DND-41 (cell line): ENCODE measurements around the gene DIP2B.

Experiments
- ATAC-seq: fragments of 200-7000 bp; cut with Tn5 transposase; 3 replicates; pipeline ENCODE4 v1.9.1; 2021; ENCODE audit warnings: low read depth; ENCODE audit not compliant: insufficient read depth
- DNase-seq: peaks from one replicate; pipeline ENCODE4 v3.0.0-alpha.2; 2020
- H2AFZ ChIP-seq: 2 replicates; pipeline ENCODE4 v1.6.0; 2012; ENCODE audit warnings: low read depth, low read length
- H3K27ac ChIP-seq: 2 replicates; pipeline ENCODE4 v1.5.1; 2012; ENCODE audit warnings: low read length, inconsistent platforms
- H3K27me3 ChIP-seq: fragments of 200-600 bp; sonication (generic); 2 replicates; pipeline ENCODE4 v1.6.0; 2012; ENCODE audit warnings: low read length, mild to moderate bottlenecking, inconsistent platforms; ENCODE audit not compliant: insufficient read depth, poor library complexity
- H3K36me3 ChIP-seq: 2 replicates; pipeline ENCODE4 v1.5.1; 2012; ENCODE audit warnings: low read length, inconsistent platforms; ENCODE audit not compliant: insufficient read depth
- H3K4me1 ChIP-seq: 2 replicates; pipeline ENCODE4 v1.5.1; 2012; ENCODE audit warnings: mild to moderate bottlenecking, low read length; ENCODE audit not compliant: insufficient read depth
- H3K4me2 ChIP-seq: 2 replicates; pipeline ENCODE4 v1.6.0; 2012; ENCODE audit warnings: mild to moderate bottlenecking, moderate library complexity, low read length, inconsistent platforms; ENCODE audit not compliant: insufficient read depth
- H3K4me3 ChIP-seq, 2 experiments: fragments of 200-600 bp in 1 of 2; shearing (Covaris generic) in 1 of 2; 2 replicates each; pipeline ENCODE4 v1.5.1; 2012 to 2016; ENCODE audit warnings: inconsistent platforms in 2 of 2, low read length in 2 of 2, mild to moderate bottlenecking in 2 of 2, low read depth in 1 of 2, moderate library complexity in 1 of 2
- H3K79me2 ChIP-seq: 2 replicates; pipeline ENCODE4 v1.6.0; 2012; ENCODE audit warnings: low read length, inconsistent platforms; ENCODE audit not compliant: insufficient read depth
- H3K9ac ChIP-seq: 2 replicates; pipeline ENCODE4 v1.6.0; 2012; ENCODE audit warnings: low read depth, mild to moderate bottlenecking, inconsistent platforms, low read length, moderate library complexity
- H3K9me3 ChIP-seq: 2 replicates; pipeline ENCODE4 v1.5.1; 2012; ENCODE audit warnings: low read length, moderate library complexity, mild to moderate bottlenecking, inconsistent platforms; ENCODE audit not compliant: insufficient read depth, severe bottlenecking
- H4K20me1 ChIP-seq: 2 replicates; pipeline ENCODE4 v1.6.0; 2012; ENCODE audit warnings: low read length; ENCODE audit not compliant: insufficient read depth
- CTCF ChIP-seq: IDR thresholded peaks from 2 replicates; pipeline ENCODE4 v1.5.1; 2012; ENCODE audit warnings: borderline replicate concordance, low read length, moderate library complexity, mild to moderate bottlenecking; ENCODE audit not compliant: poor library complexity, severe bottlenecking; ENCODE audit errors: extremely low read depth
- EZH2 ChIP-seq: IDR thresholded peaks from 3 replicates; pipeline ENCODE4 v1.6.1; 2012; ENCODE audit warnings: borderline replicate concordance, low read depth, mild to moderate bottlenecking, moderate library complexity, low read length, inconsistent platforms; ENCODE audit not compliant: severe bottlenecking

DIP2B gene

GRCh38 chr12:50551866-50552265, 47.1 kb downstream of the DIP2B start:
- TF ChIP-seq EZH2 (no peak), CTCF (no peak)
- H3K9me3 ChIP-seq = no peaks in the 10 kb centered on the region
- peaks cover 9% of the 10 kb centered on the region; the same call in 1 of the 2 replicates for H4K20me1 ChIP-seq
- no peak overlapping the region for H3K4me3 ChIP-seq
- H3K36me3 ChIP-seq = no peaks in the 10 kb centered on the region
- no peaks in the 10 kb centered on the region for H3K27me3 ChIP-seq
- no peak overlapping the region for H3K9ac ChIP-seq
- H3K79me2 ChIP-seq = peaks cover 80% of the 10 kb centered on the region
- H3K4me1 ChIP-seq = no peaks in the 10 kb centered on the region
- DNase-seq (no peak), ATAC-seq (no peak)
- H3K4me2 ChIP-seq = no peak overlapping the region
- H3K27ac ChIP-seq = no peak overlapping the region
- no peak overlapping the region for H2AFZ ChIP-seq

GRCh38 chr12:50554651-50555050, 49.9 kb downstream of the DIP2B start:
- Histone ChIP-seq H3K27ac (no peak overlapping the region), H3K9me3 (no peaks in the 10 kb centered on the region), H3K9ac (no peak overlapping the region), H3K4me3 (no peak overlapping the region), H3K36me3 (no peaks in the 10 kb centered on the region), H4K20me1 (peaks cover 13% of the 10 kb centered on the region; the same call in 1 of the 2 replicates), H2AFZ (no peak overlapping the region), H3K4me1 (no peaks in the 10 kb centered on the region), H3K79me2 (peaks cover 79% of the 10 kb centered on the region), H3K4me2 (no peak overlapping the region), H3K27me3 (no peaks in the 10 kb centered on the region)
- DNase-seq (no peak), ATAC-seq (no peak)
- TF ChIP-seq EZH2 (no peak), CTCF (no peak)

GRCh38 chr12:50555471-50555885, 50.7 kb downstream of the DIP2B start:
- Histone ChIP-seq H3K27me3 (no peaks in the 10 kb centered on the region), H3K27ac (no peak overlapping the region), H3K4me2 (no peak overlapping the region), H4K20me1 (peaks cover 13% of the 10 kb centered on the region; the same call in 1 of the 2 replicates), H2AFZ (no peak overlapping the region), H3K9ac (no peak overlapping the region), H3K36me3 (no peaks in the 10 kb centered on the region), H3K9me3 (no peaks in the 10 kb centered on the region), H3K4me1 (no peaks in the 10 kb centered on the region), H3K4me3 (no peak overlapping the region), H3K79me2 (peaks cover 75% of the 10 kb centered on the region)
- ATAC-seq = no peak
- TF ChIP-seq EZH2 = no peak
- no peak for TF ChIP-seq CTCF
- no peak for DNase-seq

GRCh38 chr12:50556273-50556672, 51.5 kb downstream of the DIP2B start:
- no peak for ATAC-seq

More at GRCh38 chr12:50556273-50556672, 51.5 kb downstream of the DIP2B start:
- H3K9ac ChIP-seq = no peak overlapping the region
- no peak for TF ChIP-seq CTCF
- no peak for TF ChIP-seq EZH2
- no peak overlapping the region for H2AFZ ChIP-seq
- no peaks in the 10 kb centered on the region for H3K27me3 ChIP-seq
- no peaks in the 10 kb centered on the region for H3K9me3 ChIP-seq
- H3K79me2 ChIP-seq = peaks cover 72% of the 10 kb centered on the region
- no peaks in the 10 kb centered on the region for H3K36me3 ChIP-seq
- no peak overlapping the region for H3K4me3 ChIP-seq
- H3K27ac ChIP-seq = no peak overlapping the region
- H4K20me1 ChIP-seq = peaks cover 13% of the 10 kb centered on the region; the same call in 1 of the 2 replicates
- H3K4me1 ChIP-seq = no peaks in the 10 kb centered on the region
- DNase-seq = no peak
- no peak overlapping the region for H3K4me2 ChIP-seq
